Stimulated activated naive CD8-positive, alpha-beta T cell treated with anti-CD3 and anti-CD28 coated beads, Interleukin-15, amount 100 ng/mL, for 72 hours (primary cell): ENCODE data around the gene CUL4A.
A peak's percentile ranks its signal among the peaks of the same experiment; 100 is the strongest.

Source experiments
- ATAC-seq: fragments of 150-1000 bp; cut with Tn5 transposase; 2 replicates; pipeline ENCODE4 v1.10.0; 2021; ENCODE audit warnings: mild to moderate bottlenecking, moderate library complexity
- DNase-seq, 2 donors: peaks; one replicate each; pipeline ENCODE4 v3.0.0; 2021 to 2022
- H3K27ac Mint-ChIP-seq, 2 donors: one replicate each; pipeline ENCODE4 v1.8.0; 2022; ENCODE audit warnings: mild to moderate bottlenecking in 2 of 2, mixed read lengths in 2 of 2, moderate library complexity in 2 of 2
- H3K27me3 Mint-ChIP-seq: one replicate; pipeline ENCODE4 v1.8.0; 2022; ENCODE audit warnings: mixed read lengths
- H3K4me1 Mint-ChIP-seq: one replicate; pipeline ENCODE4 v1.8.0; 2022; ENCODE audit warnings: mild to moderate bottlenecking, mixed read lengths
- H3K4me3 Mint-ChIP-seq, 2 donors: one replicate each; pipeline ENCODE4 v1.8.0; 2022; ENCODE audit warnings: mild to moderate bottlenecking in 2 of 2, mixed read lengths in 2 of 2, moderate library complexity in 1 of 2
- H3K9me3 Mint-ChIP-seq, 2 donors: one replicate each; pipeline ENCODE4 v1.8.0; 2022; ENCODE audit warnings: mixed read lengths in 2 of 2

Gene CUL4A

GRCh38 chr13:113192279-113192678 lies 17.1 kb upstream of the CUL4A start:
- Mint-ChIP-seq H3K9me3 (no peaks in the 10 kb centered on the region), H3K4me3 (no peak overlapping the region), H3K27ac (no peak overlapping the region), H3K27me3 (no peaks in the 10 kb centered on the region), H3K4me1 (peaks cover 18% of the 10 kb centered on the region)
- no peak for ATAC-seq
- no peak for DNase-seq

DNA sequence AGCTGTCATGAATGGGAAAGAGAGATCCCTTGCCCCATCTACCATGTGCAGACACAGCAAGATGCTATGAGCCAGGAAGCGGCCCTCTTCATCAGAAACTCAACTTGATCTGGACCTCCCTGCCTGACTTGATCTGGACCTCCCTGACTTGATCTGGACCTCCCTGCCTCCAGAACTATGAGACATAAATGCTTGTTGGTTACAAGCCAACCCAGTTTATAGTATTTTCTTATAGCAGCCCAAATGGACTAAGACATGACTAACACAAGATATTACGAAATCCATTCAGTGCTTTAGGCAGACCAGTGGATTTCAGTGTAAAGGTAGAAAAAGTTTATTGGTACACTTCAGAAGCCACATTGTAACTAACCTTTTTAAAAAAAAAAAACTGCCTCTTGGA lies 16.5 kb upstream of the CUL4A start:
- no peaks in the 10 kb centered on the region for H3K27me3 Mint-ChIP-seq
- H3K4me3 Mint-ChIP-seq, result no peak overlapping the region
- H3K9me3 Mint-ChIP-seq, result no peaks in the 10 kb centered on the region
- H3K4me1 Mint-ChIP-seq, result peaks cover 12% of the 10 kb centered on the region
- DNase-seq, result no peak
- no peak for ATAC-seq
- H3K27ac Mint-ChIP-seq, result no peak overlapping the region

DNA sequence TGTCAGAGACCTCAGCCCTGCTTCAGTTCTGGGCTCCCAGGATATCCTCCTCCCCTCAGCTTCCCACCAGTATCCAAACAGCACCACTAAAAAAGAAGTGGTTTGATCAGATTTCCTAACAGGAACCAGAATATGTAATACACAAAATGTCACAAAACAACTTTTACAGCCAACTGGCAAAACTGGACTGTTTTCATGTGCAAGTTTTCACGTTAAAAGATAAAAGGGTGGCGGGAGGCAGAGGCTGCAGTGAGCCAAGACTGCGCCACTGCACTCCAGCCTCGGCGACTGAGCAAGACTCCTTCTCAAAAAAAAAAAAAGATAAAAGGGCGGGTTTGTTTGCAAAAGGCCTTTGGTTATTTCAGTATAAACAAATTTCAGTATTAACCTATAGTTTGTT lies 14.1 kb upstream of the CUL4A start:
- Mint-ChIP-seq H3K27me3 (no peaks in the 10 kb centered on the region), H3K4me3 (no peak overlapping the region), H3K4me1 (no peaks in the 10 kb centered on the region), H3K9me3 (no peaks in the 10 kb centered on the region), H3K27ac (peak overlapping the region in 1 of 2 donors; percentile 76)
- DNase-seq, result no peak
- ATAC-seq, result no peak

DNA sequence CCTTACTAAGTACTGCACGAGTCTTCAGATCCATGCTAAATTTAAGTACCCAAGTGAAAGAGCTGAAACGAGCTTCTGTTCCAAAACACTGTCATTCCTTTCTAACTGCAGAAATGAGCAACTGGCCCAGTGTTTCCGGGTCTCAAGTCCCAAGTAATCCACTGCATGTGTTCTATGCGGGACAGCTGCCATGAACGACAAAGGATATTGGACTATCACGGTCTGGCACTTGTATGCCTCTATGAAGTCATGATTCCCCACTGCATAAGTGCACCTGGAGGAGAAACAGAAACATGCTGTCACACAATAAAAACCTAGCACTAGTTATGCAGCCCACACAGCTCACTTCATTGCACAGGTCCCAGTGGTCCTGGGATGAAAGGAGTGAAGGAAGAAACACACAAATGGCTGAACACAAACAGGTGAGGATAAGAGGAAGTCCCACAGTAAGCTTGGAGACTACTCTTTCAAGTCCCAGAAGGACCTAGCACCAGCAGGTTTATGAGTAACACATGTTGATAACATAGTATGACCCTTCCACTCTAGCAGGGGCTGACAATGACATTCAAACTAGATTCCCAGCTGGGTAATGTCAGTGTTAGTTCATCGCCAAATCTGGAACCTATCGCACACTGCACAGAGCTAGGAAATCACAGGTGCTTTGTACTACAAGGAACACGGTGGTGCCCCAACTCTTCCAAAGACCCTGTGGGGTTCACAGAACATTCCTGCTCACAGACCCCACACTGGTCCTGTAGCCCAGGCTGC lies 12.3 kb upstream of the CUL4A start:
- H3K27ac Mint-ChIP-seq, result peak overlapping the region in 1 of 2 donors; percentile 61

GRCh38 chr13:113201815-113202214 lies 7.6 kb upstream of the CUL4A start:
- H3K27ac Mint-ChIP-seq, result no peak overlapping the region
- no peaks in the 10 kb centered on the region for H3K9me3 Mint-ChIP-seq
- DNase-seq, result no peak
- H3K4me3 Mint-ChIP-seq, result no peak overlapping the region
- no peak for ATAC-seq
- peaks cover 49% of the 10 kb centered on the region for H3K4me1 Mint-ChIP-seq
- H3K27me3 Mint-ChIP-seq, result no peaks in the 10 kb centered on the region

More for the DNA sequence above, 12.3 kb upstream of the CUL4A start:
- H3K4me1 Mint-ChIP-seq, result peaks cover 2% of the 10 kb centered on the region
- DNase-seq, result no peak
- ATAC-seq, result no peak
- no peaks in the 10 kb centered on the region for H3K9me3 Mint-ChIP-seq
- H3K27me3 Mint-ChIP-seq, result no peaks in the 10 kb centered on the region
- H3K4me3 Mint-ChIP-seq, result no peak overlapping the region

DNA sequence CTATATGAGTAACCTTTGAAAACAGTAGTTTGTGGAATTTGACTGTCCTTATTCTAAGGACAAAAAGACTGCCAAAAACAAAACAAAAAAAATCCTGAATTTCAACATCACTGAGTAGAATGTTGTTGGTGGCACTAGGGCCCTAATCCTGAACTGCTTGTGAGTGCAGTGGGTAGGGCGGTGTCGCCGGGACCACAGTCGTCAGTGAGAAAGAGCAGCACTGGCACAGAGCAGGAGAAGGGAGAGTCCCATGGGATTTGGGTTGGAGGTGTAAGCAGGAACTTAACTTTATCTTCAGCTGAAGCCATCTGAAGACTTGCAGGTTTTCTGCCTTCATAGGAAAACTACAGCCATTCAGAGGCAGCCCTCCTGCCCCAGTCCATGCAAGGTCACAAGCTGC lies 6.5 kb upstream of the CUL4A start:
- Mint-ChIP-seq H3K27me3 (no peaks in the 10 kb centered on the region), H3K9me3 (no peaks in the 10 kb centered on the region), H3K4me1 (peaks cover 59% of the 10 kb centered on the region), H3K27ac (peak overlapping the region; percentile 12 to 64), H3K4me3 (no peak overlapping the region)
- ATAC-seq, result no peak
- DNase-seq, result no peak

DNA sequence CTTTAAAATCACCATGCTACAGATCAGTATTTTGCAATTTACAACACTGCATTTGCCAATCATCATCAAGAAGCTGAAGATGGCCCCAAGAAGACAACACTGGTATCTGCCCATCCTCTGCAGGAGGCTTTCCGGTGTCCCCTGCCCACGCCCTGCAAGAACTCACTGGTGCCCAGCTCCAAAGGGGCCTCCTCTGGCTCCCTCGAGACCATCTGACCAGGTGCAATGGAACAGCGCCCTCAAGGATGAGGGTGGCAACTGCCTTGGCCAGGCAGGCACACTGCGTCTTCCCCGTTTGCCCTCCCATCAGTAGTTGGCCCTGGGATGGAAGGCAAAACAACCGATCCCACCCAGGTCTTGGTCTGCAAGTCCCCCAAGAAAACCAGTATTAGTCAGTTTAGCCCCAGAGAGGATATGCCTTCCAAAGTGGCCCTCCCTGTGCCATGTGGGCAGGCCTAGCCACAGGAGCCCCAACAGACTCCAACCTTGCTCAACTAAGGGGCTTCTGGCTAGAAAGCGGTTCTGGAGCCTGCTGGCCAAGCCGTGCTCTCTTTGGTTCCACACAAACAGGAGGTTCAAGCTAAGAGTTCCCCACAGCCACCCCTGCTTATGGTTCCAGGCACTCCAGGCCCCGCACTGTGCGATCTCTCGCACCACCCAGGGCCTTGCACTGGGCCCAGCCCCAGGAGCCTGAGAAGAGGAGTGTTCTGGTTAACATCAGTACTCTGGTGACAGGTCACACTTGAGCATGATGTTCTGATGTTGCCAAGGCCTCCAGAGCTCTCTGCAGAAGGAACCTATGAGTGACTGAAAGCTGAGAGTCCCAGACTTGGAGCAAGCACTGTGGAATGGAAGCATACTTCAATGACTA lies 5.7 kb upstream of the CUL4A start:
- peaks cover 60% of the 10 kb centered on the region for H3K4me1 Mint-ChIP-seq
- DNase-seq, result no peak

DNA sequence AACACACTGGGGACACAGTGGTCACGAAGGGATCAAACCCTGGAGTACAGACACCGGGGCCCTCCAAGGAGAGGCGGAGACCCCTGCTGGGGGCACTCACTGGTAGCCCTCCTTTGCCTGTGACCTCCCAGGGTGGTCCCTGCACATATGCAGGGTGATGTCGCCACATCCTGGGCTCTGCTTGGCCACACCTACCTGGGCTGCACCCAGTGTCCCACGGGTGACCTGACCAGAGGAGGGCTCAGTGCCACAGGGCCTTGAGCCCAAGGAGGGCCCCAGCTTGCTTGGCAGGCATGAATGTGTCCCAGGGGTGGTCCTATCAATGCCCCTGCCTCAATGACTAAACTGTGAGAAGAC lies 5.1 kb upstream of the CUL4A start:
- Mint-ChIP-seq H3K27me3 (no peaks in the 10 kb centered on the region), H3K27ac (peak overlapping the region in 1 of 2 donors; percentile 69), H3K9me3 (no peaks in the 10 kb centered on the region), H3K4me1 (peaks cover 60% of the 10 kb centered on the region), H3K4me3 (no peak overlapping the region)
- DNase-seq (no peak), ATAC-seq (no peak)

More for the DNA sequence above, 5.7 kb upstream of the CUL4A start:
- Mint-ChIP-seq H3K27ac (peak overlapping the region; percentile 12 to 84), H3K9me3 (no peaks in the 10 kb centered on the region), H3K4me3 (no peak overlapping the region), H3K27me3 (no peaks in the 10 kb centered on the region)
- no peak for ATAC-seq

DNA sequence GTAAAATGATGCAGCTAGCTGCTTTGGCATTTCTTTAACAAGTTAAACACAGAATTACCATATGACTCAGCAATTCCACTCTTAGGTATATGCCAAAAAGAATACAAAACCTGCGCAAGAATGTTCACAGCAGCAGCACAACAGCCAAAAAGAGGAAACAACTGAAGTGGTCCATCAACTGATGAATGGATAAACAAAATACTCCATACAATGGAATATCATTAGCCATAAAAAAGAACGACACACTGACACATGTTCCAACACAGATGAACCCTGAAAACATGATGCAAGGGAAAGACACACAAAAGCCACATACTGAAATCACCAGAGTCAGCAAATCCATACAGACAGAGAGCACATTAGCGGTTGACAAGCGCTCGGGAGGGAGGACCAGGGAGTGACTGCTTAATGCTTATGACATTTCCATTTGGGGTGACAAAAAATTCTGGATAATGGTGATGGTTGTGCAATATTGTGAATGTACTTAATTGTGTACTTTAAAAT lies 3.9 kb upstream of the CUL4A start:
- DNase-seq, result no peak
- ATAC-seq, result no peak

GRCh38 chr13:113207460-113207859 lies 2.0 kb upstream of the CUL4A start:
- Mint-ChIP-seq H3K27me3 (no peaks in the 10 kb centered on the region), H3K27ac (peak overlapping the region in 1 of 2 donors; percentile 89), H3K4me1 (peaks cover 72% of the 10 kb centered on the region), H3K4me3 (peak overlapping the region; percentile 73 to 91), H3K9me3 (no peaks in the 10 kb centered on the region)
- ATAC-seq (no peak), DNase-seq (no peak)

More for the DNA sequence above, 3.9 kb upstream of the CUL4A start:
- H3K9me3 Mint-ChIP-seq, result no peaks in the 10 kb centered on the region
- H3K27me3 Mint-ChIP-seq, result no peaks in the 10 kb centered on the region
- H3K4me3 Mint-ChIP-seq, result peak overlapping the region; percentile 7 to 44
- H3K27ac Mint-ChIP-seq, result peak overlapping the region; percentile 15 to 64
- peaks cover 60% of the 10 kb centered on the region for H3K4me1 Mint-ChIP-seq

DNA sequence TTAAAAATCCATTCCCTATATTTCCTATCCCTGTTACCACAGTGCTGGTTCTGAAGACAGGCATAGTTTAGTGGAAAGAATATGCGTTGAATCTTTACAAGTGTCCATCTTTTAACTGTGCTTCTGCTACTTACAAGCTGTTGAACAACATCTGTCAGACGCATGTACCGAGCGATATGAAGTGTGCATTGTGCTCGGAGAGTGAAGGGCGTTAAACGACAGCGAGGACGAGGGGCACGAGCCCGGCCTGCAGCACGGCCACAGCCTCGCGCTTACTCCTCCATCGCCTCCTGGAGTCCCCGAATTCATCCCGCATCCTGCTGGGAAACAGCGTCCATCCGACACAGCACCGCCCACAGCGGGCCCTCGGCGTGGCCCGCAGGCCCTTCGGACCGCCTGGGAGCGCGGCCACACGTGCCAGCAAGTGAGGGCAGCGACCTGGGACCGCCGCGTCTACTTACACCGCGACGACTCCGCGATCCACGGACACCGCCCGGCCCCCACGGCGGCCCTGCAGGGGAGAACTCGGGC lies 1.5 kb upstream of the CUL4A start:
- no peaks in the 10 kb centered on the region for H3K27me3 Mint-ChIP-seq
- ATAC-seq, result peak; percentile 3
- peak overlapping the region; percentile 89 to 90 for H3K27ac Mint-ChIP-seq
- DNase-seq, result peak in 1 of 2 donors; percentile 6
- peaks cover 69% of the 10 kb centered on the region for H3K4me1 Mint-ChIP-seq
- no peaks in the 10 kb centered on the region for H3K9me3 Mint-ChIP-seq
- peak overlapping the region; percentile 73 to 91 for H3K4me3 Mint-ChIP-seq

DNA sequence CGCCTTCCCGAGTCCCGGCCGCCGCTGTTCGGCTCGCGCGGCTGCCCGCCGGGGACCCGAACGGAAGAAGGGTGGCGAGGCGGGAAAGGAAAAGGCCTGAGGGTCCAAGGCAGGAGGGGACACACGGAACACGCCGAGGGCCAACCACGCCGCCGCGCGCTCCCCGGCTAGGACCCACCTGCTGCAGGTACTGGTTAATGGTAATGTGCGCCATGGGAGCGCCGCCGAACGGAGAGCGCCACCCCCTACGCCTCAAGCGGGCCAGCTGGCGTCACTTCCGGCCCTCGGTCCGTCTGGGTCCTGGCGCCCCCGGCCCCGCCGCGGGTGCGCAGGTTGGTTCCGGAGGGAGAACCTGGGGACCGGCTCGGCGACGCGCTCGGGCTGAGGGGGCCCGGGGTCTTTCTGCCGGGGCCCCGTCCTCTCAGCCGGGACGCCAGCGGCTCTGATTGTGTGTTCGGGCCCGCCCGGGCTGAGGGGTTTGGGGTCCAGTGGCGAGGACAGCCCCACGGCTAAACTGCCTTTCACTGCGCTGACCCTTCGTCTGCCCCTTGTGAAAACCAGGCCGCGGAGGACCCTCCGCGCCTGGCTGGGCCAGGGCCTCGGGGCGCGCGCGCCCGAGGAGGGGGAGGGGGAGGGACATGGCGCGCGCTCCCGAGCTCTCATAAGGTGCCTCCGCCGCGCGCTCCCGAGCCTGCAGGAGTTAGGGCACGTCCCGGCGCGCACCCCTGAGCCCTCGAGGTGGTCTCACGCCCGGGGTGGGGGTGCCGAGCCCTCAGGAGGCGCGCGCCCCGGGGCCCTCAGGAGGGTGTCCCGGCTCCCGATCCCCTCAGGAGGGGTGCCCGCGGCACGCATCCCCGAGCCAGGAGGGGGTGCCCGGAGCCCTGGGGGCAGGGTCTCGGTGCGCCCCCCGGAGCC lies 735 bp upstream of the CUL4A start, which contains the start of gene PCID2:
Gene PCID2 (minus strand): TSS at position 249 of the 915 bp plus-strand sequence. CDS start 35 bp downstream, at position 214.
- ATAC-seq, result peak; percentile 86
- Mint-ChIP-seq H3K27me3 (no peaks in the 10 kb centered on the region), H3K9me3 (no peaks in the 10 kb centered on the region), H3K4me1 (peaks cover 62% of the 10 kb centered on the region), H3K4me3 (peak within 1 kb of the TSS; percentile 73 to 91), H3K27ac (peak within 1 kb of the TSS; percentile 89 to 90)
- peak; percentile 94 to 95 for DNase-seq

DNA sequence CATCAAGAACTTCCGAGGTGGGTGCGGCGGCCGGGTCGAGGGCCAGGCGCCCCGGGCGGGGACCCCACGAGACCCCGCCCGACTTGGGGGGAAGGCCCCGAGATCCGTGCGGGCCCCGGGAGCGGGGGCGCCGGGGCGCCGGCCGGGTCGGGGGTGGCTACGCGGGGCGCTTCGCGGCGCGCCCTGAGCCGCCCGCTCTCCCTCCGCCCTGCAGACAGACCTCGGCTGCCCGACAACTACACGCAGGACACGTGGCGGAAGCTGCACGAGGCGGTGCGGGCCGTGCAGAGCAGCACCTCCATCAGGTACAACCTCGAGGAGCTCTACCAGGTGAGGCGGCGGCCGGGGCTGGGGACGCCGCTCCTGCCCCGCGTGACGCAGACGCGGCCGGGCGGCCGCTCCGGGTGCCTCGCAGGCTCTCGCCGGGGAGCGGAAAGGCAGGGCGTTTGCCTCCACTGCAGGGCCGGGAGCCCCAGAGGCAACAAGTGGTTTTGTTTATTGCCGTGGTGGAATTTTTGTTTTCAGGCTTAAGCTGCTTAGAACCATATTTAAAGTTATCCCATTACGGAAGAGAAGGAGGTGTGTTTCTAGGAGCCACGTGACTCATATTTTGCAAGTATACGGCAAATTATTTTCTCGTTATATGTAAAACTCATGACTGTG lies 477 bp downstream of the CUL4A start:
- Mint-ChIP-seq H3K27me3 (no peaks in the 10 kb centered on the region), H3K4me3 (peak overlapping the region; percentile 78 to 82), H3K4me1 (peaks cover 50% of the 10 kb centered on the region), H3K27ac (peak overlapping the region in 1 of 2 donors; percentile 69), H3K9me3 (no peaks in the 10 kb centered on the region)
- DNase-seq, result peak; percentile 75 to 79
- ATAC-seq, result peak; percentile 67

- H3K9me3 Mint-ChIP-seq, result no peaks in the 10 kb centered on the region
- no peak overlapping the region for H3K27ac Mint-ChIP-seq
- peak overlapping the region; percentile 78 to 82 for H3K4me3 Mint-ChIP-seq
- ATAC-seq (no peak), DNase-seq (no peak)
- peaks cover 40% of the 10 kb centered on the region for H3K4me1 Mint-ChIP-seq
- H3K27me3 Mint-ChIP-seq, result no peaks in the 10 kb centered on the region
Measured at GRCh38 chr13:113210833-113211232, 1.4 kb downstream of the CUL4A start.
